ENCODE data around the gene RTL1.

RTL1 gene

DNA sequence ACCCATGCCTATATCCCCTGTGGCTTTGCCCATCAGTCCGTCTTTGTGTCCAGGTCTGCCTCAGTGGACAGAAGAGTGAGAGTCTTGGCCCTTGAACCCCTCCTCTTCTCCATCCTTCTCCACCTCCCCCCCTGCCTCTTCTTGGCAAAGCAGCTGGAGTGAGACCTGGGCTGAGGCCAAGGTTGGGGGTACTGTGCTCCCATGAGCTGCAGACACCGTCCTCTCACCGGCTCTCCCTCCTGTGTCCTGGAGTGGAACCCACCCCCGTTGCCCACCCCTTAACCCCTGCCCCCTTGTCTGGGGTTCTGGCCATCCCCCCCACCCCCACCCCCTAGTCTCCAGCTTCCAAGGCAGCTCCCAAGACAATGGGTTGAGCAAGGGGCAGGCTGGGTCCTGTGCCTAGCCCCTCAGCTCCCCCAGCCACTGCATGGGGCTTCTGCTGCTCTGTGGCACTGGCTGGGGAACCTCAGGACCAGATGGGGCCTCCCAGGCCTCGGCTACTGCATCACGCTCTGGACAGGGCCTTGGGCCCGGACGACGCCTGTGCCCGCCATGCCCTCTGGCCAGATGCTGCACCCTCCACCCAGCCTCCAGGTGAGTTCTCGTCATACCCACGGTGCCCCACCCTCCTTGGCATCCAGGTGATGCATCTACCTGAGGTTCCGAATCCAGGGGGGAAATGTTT is 35.7 kb downstream of the RTL1 start:
- in situ Hi-C loops (cut with MboI; ENCODE audit: low sequenced_read_pairs) = no loop called here

DNA sequence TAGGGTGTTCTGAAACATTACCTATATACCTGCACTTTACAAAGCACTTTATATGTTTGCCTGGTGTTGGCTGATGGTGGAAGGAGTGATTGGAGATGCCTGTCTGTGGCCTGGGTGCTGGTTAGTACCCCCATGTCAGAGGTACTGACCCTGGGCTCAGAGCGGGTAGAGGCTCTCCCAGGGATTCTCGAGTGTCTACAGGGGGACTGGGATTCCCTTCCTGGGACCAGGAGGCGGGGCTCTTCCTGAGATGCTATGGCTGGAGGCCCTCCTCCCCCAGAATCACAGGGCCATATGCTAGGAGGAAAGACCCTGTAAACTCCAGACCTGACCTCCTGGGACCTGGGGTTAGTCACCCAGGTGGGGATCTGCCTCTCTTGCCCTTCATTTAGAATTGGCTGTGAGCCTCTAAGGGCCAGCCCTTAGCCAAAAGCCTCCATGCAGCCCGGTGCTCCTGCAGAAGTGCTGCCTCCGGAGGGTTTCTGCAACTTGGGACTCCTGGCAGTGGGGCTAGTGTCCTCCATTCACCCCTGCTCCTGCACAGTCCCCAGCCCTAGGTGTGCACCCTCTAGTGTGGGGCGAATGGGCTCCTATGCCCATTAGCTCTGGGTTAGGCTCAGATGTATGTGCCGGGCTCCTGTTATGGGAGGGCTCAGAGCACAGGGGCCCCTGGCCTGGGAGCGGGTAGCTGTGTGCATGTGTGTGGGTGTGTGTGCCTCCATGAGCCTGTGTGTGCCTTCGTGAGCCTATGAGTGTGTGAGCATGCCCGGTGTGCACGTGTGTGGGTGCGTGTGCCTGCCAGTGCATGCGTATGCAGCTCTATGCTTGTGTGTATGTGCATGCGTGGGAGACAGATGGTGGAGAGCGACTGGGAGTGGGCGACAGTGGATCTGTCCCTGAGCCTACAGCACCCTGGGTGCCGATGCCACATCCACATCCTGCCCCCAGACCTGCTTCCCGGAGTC is 36.6 kb downstream of the RTL1 start:
- in situ Hi-C loops (cut with MboI; ENCODE audit: low sequenced_read_pairs) = no loop called here

DNA sequence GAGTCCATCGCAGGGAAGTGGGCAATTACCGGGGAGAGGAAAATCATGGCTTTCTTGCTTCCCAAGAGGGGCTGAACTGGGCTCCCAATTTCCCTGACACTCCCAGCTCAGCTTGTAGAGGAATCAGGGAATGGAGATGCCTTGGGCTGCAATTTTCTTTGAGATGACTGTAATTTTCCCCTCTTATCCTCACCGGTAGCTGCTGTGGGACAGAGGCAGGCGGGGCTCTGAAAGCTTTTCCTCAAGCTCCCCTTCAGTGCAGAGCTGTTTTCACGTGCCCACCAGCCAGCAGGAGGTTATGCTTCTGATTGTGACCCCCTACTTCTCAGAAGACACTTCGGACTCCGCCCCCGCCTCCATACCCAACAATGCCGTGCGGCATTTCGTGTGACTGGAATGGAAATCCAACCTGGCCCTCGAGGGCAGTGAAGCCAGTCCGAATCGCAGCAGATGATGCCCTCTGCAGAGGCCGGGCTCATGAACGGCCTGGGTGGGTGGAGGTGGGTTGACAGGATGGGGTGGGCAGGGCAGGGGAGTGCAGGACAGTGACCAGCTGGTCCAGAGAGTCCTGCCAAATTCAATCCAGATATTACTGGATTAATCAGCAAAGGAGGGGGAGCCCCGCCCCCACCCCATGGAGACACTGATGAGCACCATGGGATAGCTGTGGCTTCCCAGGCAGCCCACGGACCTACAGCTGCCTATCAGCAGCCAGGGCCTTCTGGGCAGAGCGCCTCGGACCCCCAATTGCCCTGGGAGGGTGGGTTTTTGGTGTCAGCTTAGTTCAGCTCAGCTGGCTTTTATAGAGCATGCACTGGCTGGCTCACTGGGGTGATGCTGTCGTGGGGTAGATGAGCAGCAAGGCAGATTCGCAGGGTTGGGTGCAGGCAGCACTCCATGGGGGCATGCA is 37.6 kb downstream of the RTL1 start:
- in situ Hi-C loops (cut with MboI; ENCODE audit: low sequenced_read_pairs) = no loop called here

DNA sequence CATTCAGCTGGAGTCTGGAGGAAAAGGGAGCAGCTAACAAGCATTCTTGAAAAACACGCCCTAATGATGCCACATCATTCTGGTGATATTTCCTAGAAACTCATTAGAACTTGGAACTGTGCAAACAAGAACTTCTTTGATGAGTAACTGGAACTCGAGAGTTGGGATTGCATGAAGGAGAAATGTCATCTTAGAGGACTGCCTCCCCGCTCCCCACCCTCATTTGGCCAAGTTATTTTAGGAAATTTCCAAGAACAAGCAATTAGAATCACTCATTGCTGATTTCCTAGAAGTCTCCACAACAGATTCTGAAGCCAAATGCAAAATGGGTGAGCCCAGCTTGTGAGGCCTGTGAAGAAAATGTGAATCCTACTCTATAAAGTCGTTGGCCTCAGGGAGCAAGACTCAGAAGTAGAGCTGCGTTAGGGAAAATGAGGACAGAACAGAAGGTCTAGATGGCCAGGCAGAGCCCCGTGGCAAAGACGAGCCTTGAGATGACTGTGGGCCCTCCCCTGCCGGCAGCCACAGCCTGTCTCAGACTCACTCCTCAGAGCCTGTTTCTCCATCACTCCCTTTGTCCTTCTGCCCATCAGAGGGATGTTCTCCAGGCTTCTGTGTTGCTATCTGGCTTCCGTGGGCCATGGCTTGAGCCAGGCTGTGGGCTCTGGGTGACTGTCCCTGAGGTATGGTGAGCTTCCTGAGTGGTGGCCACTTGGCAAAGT is 38.4 kb downstream of the RTL1 start:
- in situ Hi-C loops (cut with MboI; ENCODE audit: low sequenced_read_pairs) = no loop called here

DNA sequence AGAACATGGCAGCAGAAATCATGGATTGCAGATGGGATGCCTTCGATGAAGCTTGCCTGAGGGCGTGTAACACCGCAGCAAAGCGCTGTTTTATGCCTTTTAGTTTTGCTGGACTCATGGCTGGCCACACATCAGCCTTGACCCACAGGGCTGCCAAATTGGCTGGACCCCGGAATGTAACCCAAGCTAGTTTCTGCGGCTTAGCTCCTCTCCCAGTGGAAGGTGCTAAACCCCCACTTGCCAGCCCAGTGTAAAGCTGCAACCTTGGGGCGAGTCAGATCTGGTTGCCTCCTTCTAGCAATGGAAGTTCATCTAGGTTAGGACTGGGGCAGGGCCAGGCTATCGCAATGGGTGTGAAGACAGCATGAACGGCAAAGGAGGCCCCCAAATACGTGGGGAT is 39.3 kb downstream of the RTL1 start:
- in situ Hi-C loops (cut with MboI; ENCODE audit: low sequenced_read_pairs) = no loop called here

DNA sequence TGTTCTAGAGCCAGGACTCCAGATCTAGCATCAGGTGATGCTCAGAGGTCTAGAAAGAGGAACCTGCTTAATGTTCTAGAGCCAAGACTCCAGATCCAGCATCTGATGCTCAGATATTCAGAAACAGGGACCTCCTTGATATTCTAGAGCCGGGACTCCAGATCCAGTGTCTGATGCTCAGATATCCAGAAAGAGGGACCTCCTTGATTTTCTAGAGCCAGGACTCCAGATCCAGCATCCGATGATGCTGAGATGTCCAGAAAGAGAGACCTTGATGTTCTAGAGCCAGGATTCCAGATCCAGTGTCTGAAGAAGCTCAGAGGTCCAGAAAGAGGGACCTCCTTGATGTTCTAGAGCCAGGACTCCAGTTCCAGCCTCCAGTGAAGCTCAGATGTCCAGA is 40.7 kb downstream of the RTL1 start:
- in situ Hi-C loops (cut with MboI; ENCODE audit: low sequenced_read_pairs) = no loop called here

DNA sequence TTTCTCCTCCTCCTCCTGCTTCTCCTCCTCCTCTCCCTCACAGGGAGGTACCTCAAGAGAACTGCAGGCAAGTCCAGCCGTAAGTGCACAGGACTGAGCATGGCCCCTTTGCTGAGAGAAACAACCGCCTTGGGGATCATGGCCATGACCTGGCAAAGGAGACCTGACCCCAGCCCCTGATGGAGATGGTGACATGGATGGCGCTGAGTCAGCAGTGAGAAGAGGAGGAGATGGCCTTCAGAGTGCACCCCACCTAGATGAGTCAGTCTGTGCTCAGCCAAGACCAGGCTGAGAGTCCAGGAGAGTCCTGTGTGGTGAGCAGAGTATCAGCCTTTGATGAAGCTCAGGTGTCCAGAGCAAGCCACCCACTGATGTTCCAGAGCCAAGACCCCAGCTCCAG is 41.2 kb downstream of the RTL1 start:
- in situ Hi-C loops (cut with MboI; ENCODE audit: low sequenced_read_pairs) = no loop called here

DNA sequence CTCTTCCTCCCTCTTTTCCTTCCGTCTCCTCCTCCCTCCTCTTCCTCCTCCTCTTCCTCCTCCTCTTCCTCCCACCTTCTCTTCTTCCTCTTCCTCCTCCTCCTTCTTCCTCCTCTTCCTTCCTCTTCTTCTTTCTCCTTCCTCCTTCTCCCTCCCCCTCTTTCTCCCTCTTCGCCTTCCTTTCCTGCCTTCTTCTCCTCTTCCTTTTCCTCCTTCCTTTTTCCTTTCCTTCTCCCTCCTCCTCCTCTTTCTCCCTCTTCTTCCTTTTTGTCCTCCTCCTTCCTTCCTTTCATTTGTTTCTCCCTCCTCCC is 41.6 kb downstream of the RTL1 start:
- in situ Hi-C loops (cut with MboI; ENCODE audit: low sequenced_read_pairs) = no loop called here

DNA sequence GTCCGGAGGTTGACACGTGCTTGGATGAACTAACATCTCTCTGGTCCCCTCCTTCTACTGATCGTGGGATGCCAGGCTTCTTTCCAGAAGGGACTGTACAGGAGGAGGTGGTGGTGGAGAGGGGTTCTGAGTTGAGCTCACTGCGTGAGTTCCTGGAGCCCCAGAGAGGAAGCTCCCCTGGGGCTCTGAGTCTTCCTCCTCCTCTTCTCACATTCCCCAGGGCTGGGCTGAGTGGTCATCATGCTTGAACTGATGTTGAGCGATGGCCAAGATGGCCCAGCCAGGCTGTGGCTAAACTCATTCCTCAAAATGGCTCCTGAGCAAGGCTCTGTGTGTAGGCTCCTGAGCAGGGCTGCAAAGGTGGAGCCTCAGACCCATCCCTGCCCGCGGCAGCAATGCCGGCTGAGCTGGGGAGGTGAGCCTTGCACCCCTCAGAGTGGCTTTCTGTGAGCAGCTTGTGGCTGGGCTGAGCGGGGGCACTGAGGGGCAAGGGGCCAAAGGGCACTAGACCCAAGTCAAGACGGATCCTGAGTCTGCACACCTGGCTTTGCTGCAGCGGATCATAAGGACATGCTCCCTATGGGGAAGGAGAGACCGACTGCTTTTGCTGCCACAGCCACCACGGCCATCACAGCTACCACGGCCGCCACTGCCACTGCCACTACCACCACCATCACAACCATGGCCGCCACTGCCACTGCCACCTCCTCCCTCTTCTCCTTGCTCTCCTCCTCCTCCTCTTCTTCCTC is 42.2 kb downstream of the RTL1 start:
- in situ Hi-C loops (cut with MboI; ENCODE audit: low sequenced_read_pairs) = no loop called here

- in situ Hi-C loops (cut with MboI; ENCODE audit: low sequenced_read_pairs) = no loop called here
These were observed 42.9 kb downstream of the RTL1 start for GRCh38 chr14:100860556-100861187.

- in situ Hi-C loops (cut with MboI; ENCODE audit: low sequenced_read_pairs) = no loop called here
These were observed 43.7 kb downstream of the RTL1 start for GRCh38 chr14:100859781-100860180.

- in situ Hi-C loops (cut with MboI; ENCODE audit: low sequenced_read_pairs) = no loop called here
These were observed 44.7 kb downstream of the RTL1 start for GRCh38 chr14:100858838-100859220.

GRCh38 chr14:100857923-100858837 is 45.3 kb downstream of the RTL1 start:
- in situ Hi-C loops (cut with MboI; ENCODE audit: low sequenced_read_pairs) = no loop called here

GRCh38 chr14:100857233-100857922 is 46.1 kb downstream of the RTL1 start:
- in situ Hi-C loops (cut with MboI; ENCODE audit: low sequenced_read_pairs) = no loop called here

DNA sequence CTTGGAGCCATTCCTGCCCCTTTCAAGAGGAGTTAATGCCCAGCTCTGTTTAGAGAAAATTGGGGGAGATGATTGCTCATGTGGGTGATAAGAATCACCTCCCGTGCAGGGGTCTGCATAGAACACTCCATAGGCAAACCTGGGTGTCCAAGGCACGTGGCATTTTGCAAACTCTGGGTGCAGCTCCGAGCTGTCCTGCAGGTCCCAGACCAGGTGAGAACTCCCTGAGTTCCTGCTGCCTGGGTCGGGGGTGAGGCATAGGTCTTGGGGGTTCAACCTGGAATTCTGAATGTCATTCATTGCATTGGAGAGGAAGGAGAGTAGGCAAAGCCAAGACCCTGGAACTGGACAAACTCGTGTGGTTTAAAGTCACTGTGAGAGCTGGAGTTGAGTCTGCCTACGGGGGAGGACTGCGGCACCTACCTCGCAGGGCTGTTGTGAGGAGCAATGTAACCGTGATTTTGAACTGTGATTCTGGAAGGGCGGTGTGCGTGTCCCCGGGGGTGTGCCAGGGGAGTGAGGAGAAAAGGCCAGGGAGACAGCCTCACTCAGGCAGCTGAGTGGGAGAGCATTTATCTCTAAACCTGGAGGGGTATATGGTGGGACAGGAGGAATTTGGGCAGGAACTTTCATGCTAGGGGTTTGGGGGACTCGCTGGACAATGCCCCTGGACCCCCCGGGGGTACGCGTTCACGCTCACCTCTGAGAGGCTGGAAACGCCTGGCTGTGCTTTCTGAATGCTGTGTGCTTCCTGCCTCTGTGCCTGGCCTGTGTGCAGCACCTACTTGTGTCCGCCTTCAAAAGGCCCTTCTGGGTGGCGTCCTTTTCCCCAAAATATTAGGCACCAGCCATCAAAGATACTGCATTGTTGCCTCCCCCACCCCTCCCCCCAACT is 47.2 kb downstream of the RTL1 start:
- in situ Hi-C loops (cut with MboI; ENCODE audit: low sequenced_read_pairs) = no loop called here

GRCh38 chr14:100855256-100855930 is 48.1 kb downstream of the RTL1 start:
- in situ Hi-C loops (cut with MboI; ENCODE audit: low sequenced_read_pairs) = no loop called here

All from hTERT RPE-1 (cell line).